IPS-18a (cell line): Measurements from ENCODE around the gene LRWD1.
"Not testable (repeated sequence)": the region's sequence is repeated elsewhere in the genome, so short reads cannot be mapped to it uniquely, and the experiment has no call there.

Experiments
- H3K27ac ChIP-seq: one replicate; pipeline ENCODE4 v1.5.1; 2013; ENCODE audit warnings: low read length
- H3K27me3 ChIP-seq: one replicate; pipeline ENCODE4 v1.6.1; 2013; ENCODE audit warnings: mild to moderate bottlenecking, low read length; ENCODE audit not compliant: control insufficient read depth, insufficient read depth
- H3K36me3 ChIP-seq: one replicate; pipeline ENCODE4 v1.6.1; 2013; ENCODE audit warnings: low read depth, low read length; ENCODE audit not compliant: control insufficient read depth
- H3K4me1 ChIP-seq: one replicate; pipeline ENCODE4 v1.6.1; 2013; ENCODE audit warnings: low read depth, low read length; ENCODE audit not compliant: control insufficient read depth
- H3K4me3 ChIP-seq: one replicate; pipeline ENCODE4 v1.5.1; 2013; ENCODE audit warnings: low read length
- H3K9ac ChIP-seq: one replicate; pipeline ENCODE4 v1.6.1; 2013; ENCODE audit warnings: mild to moderate bottlenecking, low read length, moderate library complexity
- H3K9me3 ChIP-seq: one replicate; pipeline ENCODE4 v1.6.1; 2013; ENCODE audit warnings: low read depth, low read length; ENCODE audit not compliant: control insufficient read depth

LRWD1 gene

DNA sequence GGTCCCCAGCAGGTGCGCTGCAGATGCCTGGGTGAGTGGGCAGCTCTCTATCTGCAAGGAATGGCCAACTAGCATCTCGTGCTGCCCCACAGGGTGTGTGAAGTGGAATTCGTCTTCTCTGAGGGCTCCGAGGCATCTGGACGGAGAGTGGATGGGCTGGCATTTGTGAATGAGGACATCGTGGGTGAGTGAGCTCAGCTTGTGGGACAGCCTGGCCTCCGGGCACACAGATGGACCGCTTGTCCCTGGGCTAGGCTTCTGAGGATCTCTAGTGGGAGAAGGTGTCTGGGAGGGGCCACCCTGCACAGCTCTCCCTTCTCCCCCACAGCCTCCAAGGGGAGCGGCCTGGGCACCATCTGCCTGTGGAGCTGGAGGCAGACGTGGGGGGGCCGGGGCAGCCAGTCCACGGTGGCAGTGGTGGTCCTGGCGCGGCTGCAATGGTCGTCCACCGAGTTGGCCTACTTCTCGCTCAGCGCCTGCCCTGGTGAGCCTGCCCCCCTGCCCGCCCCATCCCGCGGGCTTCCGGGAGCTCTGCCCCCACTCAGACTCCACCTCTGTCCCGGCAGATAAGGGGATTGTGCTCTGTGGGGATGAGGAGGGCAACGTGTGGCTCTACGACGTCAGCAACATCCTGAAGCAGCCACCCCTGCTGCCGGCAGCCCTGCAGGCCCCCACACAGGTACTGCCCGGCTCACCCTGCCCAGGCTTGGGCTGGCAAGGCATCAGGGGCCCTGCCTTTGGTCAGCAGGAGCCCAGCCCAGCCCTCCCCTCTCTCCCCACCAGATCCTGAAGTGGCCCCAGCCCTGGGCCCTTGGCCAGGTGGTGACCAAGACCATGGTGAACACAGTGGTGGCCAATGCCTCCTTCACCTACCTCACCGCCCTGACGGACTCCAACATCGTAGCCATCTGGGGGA lies 7.6 kb downstream of the LRWD1 start:
- Histone ChIP-seq H3K9me3 (no peaks in the 10 kb centered on the region), H3K27me3 (no peaks in the 10 kb centered on the region), H3K4me3 (no peak overlapping the region), H3K36me3 (peaks cover 14% of the 10 kb centered on the region), H3K9ac (no peak overlapping the region), H3K27ac (no peak overlapping the region), H3K4me1 (no peaks in the 10 kb centered on the region)

DNA sequence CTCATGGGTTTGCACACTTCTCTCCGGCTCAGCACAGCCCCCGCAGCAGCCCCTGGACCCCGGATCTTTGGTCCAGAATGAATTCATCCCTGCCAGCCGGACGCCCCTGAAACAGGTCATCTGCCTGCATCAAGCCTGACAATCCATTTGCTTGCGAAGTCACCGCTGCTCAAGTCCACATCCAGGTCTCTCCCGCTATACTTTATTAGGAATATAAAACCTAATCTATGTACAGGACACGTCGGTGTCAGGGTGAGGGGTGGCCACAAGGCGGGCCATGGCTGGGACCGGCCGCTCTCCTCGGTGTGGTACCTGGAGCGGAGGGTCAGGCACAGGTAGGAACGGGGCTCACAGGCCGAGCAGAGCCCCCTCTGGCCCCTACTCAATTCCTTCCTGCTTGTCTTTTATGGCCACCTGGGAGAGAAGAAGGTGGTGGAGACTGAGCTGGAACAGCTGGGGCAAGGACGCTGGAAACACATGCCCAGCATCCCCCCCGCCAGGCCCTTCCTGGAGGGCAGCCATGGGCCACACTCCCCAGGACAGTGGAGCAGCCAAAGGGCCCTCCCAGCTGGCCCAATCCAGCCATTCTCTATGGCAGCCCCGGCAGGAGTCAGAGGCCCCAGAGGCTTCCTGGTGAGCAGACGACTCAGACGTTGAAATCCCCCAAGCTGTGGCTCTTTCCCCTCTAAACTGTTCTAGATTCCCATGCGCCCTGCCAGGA lies 8.6 kb downstream of the LRWD1 start:
- no peak overlapping the region for H3K9ac ChIP-seq
- no peaks in the 10 kb centered on the region for H3K9me3 ChIP-seq
- no peak overlapping the region for H3K4me3 ChIP-seq
- no peaks in the 10 kb centered on the region for H3K4me1 ChIP-seq
- H3K27ac ChIP-seq, result no peak overlapping the region
- no peaks in the 10 kb centered on the region for H3K27me3 ChIP-seq
- H3K36me3 ChIP-seq, result peaks cover 14% of the 10 kb centered on the region

DNA sequence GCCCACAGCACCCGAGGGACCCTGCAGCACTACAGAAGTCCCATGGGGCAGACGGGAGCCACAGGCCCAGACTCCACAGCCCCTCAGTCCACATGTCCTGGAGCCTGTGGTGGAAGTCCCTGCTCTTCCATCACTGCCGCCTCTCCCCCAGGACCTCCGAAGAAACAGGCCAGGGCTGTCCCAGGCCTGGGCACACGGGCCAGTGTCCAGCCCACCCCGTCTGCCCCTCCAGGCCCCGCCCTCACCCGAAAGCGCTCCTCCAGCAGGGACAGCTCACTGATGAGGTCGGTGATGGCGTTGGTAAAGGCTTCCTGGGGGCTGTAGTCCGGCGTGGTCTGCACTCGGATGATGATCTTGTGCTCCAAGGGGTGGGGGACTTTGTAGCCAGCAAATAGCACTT lies 9.3 kb downstream of the LRWD1 start:
- not testable (repeated sequence) for H3K27ac ChIP-seq, H3K4me1 ChIP-seq, H3K4me3 ChIP-seq, H3K27me3 ChIP-seq, H3K9ac ChIP-seq, H3K9me3 ChIP-seq
- H3K36me3 ChIP-seq, result peaks cover 14% of the 10 kb centered on the region

DNA sequence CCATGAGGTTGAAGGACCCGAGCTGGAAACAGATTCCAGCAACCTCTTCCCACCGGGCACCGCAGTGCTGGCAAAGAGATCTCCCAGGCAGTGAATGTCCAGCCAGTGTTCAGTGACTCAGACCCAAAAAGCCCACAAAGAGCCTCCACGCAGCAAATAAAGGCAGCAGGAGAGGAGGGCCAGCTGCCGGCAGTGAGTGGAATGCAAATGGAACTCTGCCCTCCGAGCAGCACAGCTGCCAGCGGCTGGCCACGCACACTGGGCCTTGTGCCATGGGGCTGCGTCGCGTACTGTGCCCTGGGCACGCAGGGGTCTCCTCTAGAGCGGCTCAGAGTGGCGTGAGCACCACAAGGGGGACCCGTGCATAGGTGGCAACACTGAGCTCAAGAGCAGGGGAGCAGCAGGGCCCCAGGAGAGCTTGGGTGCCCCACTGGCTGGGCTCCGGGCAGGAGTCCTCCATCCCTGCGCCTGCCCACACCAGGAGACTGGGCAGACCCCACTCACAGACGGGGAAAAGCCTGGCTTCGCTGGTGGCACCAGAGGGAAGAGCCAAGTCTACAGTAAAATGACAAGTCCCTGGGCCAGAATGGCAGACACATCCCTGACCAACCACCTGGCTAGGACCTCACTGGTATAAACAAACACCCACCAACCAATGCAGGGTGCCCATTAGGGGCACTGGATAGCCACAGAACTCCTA lies 10.1 kb downstream of the LRWD1 start:
- H3K9ac ChIP-seq, H3K27ac ChIP-seq, H3K27me3 ChIP-seq, H3K4me3 ChIP-seq, H3K4me1 ChIP-seq, H3K9me3 ChIP-seq: not testable (repeated sequence)
- peaks cover 14% of the 10 kb centered on the region for H3K36me3 ChIP-seq

DNA sequence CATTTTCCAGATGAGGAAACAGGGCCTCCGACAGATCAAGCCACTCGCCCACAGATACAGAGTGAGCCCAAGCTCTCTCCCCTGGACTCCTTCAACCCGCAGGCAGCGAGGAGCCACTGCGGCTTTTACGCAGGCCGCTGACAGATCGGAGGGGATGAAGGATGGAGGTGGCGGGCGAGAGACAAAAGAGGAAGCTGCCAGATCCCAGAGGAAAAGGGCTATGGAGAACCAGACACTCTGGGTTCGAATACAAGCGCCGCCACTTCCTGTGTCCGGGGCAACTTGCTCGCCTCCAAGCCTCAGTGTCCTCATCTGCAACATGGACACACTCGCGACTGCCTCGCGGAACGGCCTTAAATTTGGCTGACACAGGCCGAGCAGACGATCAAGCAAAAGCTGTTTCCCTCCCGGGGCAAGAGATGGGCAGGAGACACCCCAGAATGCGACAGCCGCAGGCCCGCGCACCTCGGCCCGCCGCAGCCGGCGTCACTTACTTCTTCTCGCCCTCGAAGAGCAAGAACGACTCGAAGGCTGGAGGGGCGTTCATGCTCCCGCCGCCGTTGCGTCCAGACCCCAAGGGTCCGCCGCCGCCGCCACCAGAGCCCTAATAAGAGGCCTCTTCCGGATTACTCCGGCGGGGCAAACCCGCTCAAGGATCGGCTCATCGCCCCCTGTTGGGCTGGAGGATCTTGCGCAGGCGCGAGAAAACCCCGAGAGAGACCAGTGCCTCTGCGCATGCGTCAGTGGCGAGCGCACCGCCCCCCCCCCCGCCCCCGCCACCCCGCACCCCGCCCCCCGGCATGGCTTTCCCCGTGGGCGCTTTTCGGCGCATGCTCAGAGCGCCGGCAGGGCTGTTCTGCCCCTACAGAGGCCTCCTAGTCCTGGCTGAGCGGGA lies 13.8 kb downstream of the LRWD1 start, which contains the start of gene POLR2J:
Gene POLR2J, minus strand, starts transcription at position 609 of the 895 bp plus-strand sequence. Its CDS starts 62 bp downstream, at position 547.
- not testable (repeated sequence) for H3K9ac ChIP-seq, H3K27me3 ChIP-seq, H3K36me3 ChIP-seq, H3K27ac ChIP-seq, H3K4me3 ChIP-seq, H3K4me1 ChIP-seq, H3K9me3 ChIP-seq

DNA sequence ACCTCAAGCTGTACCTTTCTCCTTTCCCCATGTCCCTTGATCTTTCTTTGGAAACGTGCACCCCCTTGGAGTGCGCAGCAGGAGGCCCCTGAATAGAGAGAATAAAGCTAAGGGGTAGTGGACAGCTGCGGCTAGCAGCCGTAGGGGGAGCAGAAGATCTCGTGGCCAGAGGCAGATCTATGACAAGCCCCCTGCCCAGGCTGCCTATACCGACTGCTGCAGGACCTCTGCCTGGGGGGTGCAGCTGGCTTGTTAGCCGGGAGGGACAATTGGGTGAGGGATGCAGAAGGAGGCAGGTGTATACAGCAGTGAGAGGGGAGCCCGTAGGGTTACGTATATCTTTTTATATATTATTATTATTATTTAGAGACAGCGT lies 14.4 kb downstream of the LRWD1 start:
- not testable (repeated sequence) for H3K27me3 ChIP-seq, H3K27ac ChIP-seq, H3K9me3 ChIP-seq, H3K4me1 ChIP-seq, H3K4me3 ChIP-seq, H3K9ac ChIP-seq, H3K36me3 ChIP-seq

DNA sequence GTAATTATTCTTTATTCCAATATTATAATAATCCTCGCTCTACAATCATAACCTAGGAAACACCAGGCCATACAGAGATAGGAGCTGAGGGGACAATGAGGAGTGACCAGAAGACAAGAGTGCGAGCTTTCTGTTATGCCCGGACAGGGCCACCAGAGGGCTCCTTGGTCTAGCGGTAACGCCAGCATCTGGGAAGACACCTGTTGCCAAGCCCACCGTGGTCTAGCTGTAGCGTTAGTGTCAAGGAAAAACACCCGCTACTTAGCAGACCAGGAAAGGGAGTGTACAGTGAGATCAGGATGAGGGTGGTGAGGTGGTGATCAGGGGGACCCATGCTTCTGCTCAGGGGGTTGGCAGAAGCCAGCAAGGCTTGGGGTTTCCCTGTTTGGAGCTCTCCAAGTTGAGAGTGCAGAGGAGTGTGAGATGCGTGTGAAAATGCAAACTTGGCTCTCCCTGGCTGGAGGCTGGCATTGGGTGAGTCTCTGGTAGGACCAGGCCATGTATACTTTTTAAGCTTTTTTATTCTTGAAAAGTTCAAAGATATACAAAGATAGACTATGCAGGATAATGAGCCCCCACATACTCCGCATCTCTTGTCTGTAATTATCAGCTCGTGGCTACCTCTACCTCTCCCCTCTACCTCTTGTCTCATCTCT lies 15.3 kb downstream of the LRWD1 start:
- H3K4me1 ChIP-seq, H3K27me3 ChIP-seq, H3K27ac ChIP-seq, H3K4me3 ChIP-seq, H3K36me3 ChIP-seq, H3K9me3 ChIP-seq, H3K9ac ChIP-seq: not testable (repeated sequence)

DNA sequence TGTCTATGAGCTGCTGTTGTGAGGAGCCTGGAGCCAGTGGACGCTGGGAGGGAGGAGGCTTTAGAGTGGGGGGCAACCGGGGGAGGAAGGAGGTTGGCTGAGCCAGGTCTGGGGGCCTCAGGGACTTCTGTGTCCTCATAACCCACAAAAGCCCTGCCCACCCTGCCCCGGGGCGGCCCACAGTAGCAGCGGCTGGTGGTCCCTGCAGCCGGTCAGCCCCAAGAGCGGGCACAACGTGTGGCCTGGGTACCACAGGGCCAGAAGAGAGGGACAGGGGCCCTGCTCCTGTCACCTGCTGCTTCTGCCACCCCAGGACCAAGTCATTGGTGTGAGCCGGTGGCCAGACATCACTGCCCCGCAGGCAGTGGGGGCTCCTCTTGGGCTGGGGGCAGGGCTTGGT lies 17.2 kb downstream of the LRWD1 start:
- H3K27me3 ChIP-seq, H3K4me1 ChIP-seq, H3K27ac ChIP-seq, H3K36me3 ChIP-seq, H3K9me3 ChIP-seq, H3K4me3 ChIP-seq, H3K9ac ChIP-seq: not testable (repeated sequence)

DNA sequence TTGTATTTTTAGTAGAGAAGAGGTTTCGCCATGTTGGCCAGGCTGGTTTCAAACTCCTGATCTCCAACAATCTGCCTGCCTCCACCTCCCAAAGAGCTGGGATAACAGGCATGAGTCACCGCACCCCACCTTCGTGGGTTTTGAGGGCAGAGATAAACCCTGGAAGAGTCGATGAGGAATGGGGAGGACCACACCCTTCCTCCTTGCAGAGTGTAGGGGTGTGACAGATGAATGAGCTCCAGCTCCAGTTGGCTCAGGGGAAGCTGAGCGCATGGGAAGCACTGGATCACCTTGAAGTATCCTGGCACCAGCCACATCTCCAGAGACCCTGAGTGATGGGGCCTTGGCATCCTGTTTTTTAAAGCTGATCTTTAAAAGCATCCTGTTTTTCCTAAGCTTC lies 19.5 kb downstream of the LRWD1 start:
- H3K27ac ChIP-seq, result not testable (repeated sequence)

DNA sequence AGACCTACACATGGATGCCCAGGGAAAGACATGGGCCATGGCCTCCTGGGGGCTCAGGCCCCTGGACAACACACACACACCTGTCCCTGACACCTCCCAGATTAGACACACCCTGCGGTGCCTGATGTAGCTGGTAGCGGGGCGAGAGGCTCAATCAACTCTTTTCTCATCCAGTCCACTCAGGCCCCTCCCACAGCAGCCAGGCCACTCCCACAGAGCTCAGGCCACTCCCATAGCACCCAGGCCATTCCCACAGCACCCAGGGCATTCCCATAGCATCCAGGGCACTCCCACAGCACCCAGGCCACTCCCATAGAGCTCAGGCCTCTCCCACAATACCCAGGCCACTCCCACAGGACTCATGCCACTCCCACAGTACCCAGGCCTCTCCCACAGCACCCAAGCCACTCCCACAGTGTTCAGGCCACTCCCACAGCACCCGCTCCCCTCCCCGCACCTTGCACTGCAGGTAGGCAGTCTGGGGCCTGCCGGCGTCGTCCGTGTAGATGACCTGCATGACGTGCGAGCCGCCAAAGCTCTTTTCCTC lies 25.8 kb downstream of the LRWD1 start:
- not testable (repeated sequence) for H3K36me3 ChIP-seq, H3K4me1 ChIP-seq, H3K9ac ChIP-seq, H3K27me3 ChIP-seq, H3K4me3 ChIP-seq, H3K9me3 ChIP-seq, H3K27ac ChIP-seq

More for the DNA sequence above, 19.5 kb downstream of the LRWD1 start:
- H3K9ac ChIP-seq, H3K4me3 ChIP-seq, H3K36me3 ChIP-seq, H3K4me1 ChIP-seq, H3K27me3 ChIP-seq, H3K9me3 ChIP-seq: not testable (repeated sequence)
